T-cell (primary cell): Measurements from ENCODE around the gene DEPP1. TPM values are rescaled to one million over a fixed set of nuclear protein-coding genes. Genes with fewer than 3 reads are reported as not detected.

Source experiments
- ATAC-seq, 4 experiments: fragments of 200-7000 bp in 3 of 4; fragments of 150-1000 bp in 1 of 4; cut with Tn5 transposase; replicated peaks in 1 of 4; 1 replicate in 3 of 4; 2 replicates in 1 of 4; pipeline ENCODE4 v1.10.0; 2021; ENCODE audit warnings: moderate library complexity in 3 of 4, mild to moderate bottlenecking in 2 of 4, moderate number of reproducible peaks in 1 of 4
- CTCF ChIA-PET, 2 donors: fragments of 300-600 bp; sonication (Branson Sonifier 250); formaldehyde crosslinking; loops; one replicate each; lab custom pipeline; 2022; ENCODE audit warnings: antibody characterized with exemption in 2 of 2; lab: Charles Lee
- POLR2A ChIA-PET, 2 donors: fragments of 300-600 bp; sonication (Branson Sonifier 250); formaldehyde crosslinking; loops; one replicate each; lab custom pipeline; 2022; ENCODE audit warnings: antibody characterized with exemption in 2 of 2; lab: Charles Lee
- DNase-seq, 35 experiments: peaks; one replicate each; pipeline versions ENCODE4 v3.0.0 to v3.0.0-alpha.2; 2013 to 2023
- H3K27ac ChIP-seq: one replicate; pipeline ENCODE4 v1.5.1; 2013; ENCODE audit warnings: low read length
- H3K27me3 ChIP-seq, 2 experiments: replicated peaks in 1 of 2; 1 replicate in 1 of 2; 2 replicates in 1 of 2; pipeline versions ENCODE4 v1.6.1 to v1.7.0; 2013; ENCODE audit warnings: low read length in 1 of 2, mixed read lengths in 1 of 2; ENCODE audit not compliant: control insufficient read depth in 2 of 2, insufficient read depth in 2 of 2; ENCODE audit errors: extremely low read depth in 1 of 2
- H3K36me3 ChIP-seq, 2 donors: 1 replicate in 1 of 2; 2 replicates in 1 of 2; pipeline versions ENCODE4 v1.6.1 to v1.7.0; 2013; ENCODE audit warnings: low read length in 1 of 2; ENCODE audit not compliant: control insufficient read depth in 2 of 2, insufficient read depth in 1 of 2; ENCODE audit errors: extremely low read depth in 1 of 2
- H3K4me1 ChIP-seq, 2 experiments: 1 replicate in 1 of 2; 2 replicates in 1 of 2; pipeline versions ENCODE4 v1.6.1 to v1.7.0; 2013; ENCODE audit warnings: low read length in 2 of 2, mixed read lengths in 1 of 2; ENCODE audit not compliant: insufficient read depth in 2 of 2, control insufficient read depth in 1 of 2; ENCODE audit errors: extremely low read depth in 1 of 2
- H3K4me3 ChIP-seq, 2 donors: 1 replicate in 1 of 2; 2 replicates in 1 of 2; pipeline versions ENCODE4 v1.5.1 to v1.7.0; 2013; ENCODE audit warnings: mild to moderate bottlenecking in 2 of 2, low read length in 1 of 2, moderate library complexity in 1 of 2; ENCODE audit not compliant: control insufficient read depth in 1 of 2; ENCODE audit errors: extremely low read depth in 1 of 2
- H3K9me3 ChIP-seq: 2 replicates; pipeline ENCODE4 v1.7.0; 2013
- H3K27ac Mint-ChIP-seq, 2 donors: one replicate each; pipeline ENCODE4 v1.8.0; 2020 to 2021; ENCODE audit warnings: mild to moderate bottlenecking in 2 of 2, mixed read lengths in 2 of 2
- H3K27me3 Mint-ChIP-seq, 2 donors: one replicate each; pipeline ENCODE4 v1.8.0; 2021 to 2022; ENCODE audit warnings: mixed read lengths in 2 of 2
- H3K36me3 Mint-ChIP-seq: one replicate; pipeline ENCODE4 v1.8.0; 2021; ENCODE audit warnings: mixed read lengths
- H3K4me1 Mint-ChIP-seq, 3 donors: one replicate each; pipeline ENCODE4 v1.8.0; 2020 to 2022; ENCODE audit warnings: mixed read lengths in 3 of 3, mild to moderate bottlenecking in 1 of 3
- H3K4me3 Mint-ChIP-seq, 3 donors: one replicate each; pipeline ENCODE4 v1.8.0; 2020 to 2022; ENCODE audit warnings: mild to moderate bottlenecking in 3 of 3, mixed read lengths in 3 of 3, moderate library complexity in 3 of 3
- H3K9me3 Mint-ChIP-seq, 3 donors: one replicate each; pipeline ENCODE4 v1.8.0; 2020 to 2022; ENCODE audit warnings: mixed read lengths in 3 of 3
- WGBS: methylation state at CpG from one replicate; pipeline ENCODE4 v1.1.5; 2013; ENCODE audit warnings: missing lambda C conversion rate; ENCODE audit not compliant: insufficient coverage; 5-methylcytosine and 5-hydroxymethylcytosine counted together
- total RNA-seq, 35 experiments: library from RNA in 6 of 35; stranded (reverse) in 6 of 35; fragments of 120-200 nt in 1 of 35; gene quantifications; one replicate each; pipeline versions ENCODE4 v1.2.1 to v1.2.4 and lab custom pipeline; 2013 to 2026

Gene DEPP1
- total RNA-seq, 5 donors from 2014 or later (not counting 1 experiment from before 2014, with no cell fraction given), result 0.30 to 0.66 (median 0.35) TPM; not detected in 2

DNA sequence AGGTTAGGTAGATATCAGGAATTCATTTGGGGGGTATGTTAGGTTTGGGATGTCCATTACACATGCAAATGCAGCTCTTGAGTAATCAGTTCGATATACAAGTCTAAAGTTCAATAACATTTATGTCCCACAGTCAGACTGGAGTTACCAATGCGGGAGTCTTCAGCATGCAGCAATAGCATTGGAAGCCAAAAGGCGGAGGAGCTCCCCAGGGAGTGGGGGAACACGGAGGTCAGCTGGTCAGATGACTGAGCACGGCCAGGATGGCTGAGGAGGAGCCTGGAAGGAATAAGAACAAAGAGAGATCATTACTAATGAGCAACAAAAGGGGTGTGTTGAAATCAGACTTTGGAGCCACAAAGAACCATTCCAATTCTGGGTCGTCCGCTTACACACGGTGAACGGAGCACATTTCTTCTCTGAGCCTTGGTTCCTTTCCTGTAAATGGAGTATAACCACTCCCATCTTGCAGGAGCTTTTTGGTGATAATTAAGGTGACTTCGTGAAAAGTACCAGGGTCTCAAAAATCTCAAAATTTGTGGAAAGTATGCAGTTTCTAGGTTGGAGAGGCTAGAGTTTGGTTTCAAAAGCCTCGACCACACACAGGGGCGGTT, 21.6 kb upstream of the DEPP1 start:
- ChIA-PET CTCF (interaction anchor here in 1 of 2 donors (1.5 kb wide), 1 partner anchor 27 kb away, joined by 3 read pairs; no protein-coding TSS in a partner anchor), POLR2A (interaction anchor here in 1 of 2 donors (0.6 kb wide), 1 partner anchor 672 kb away, joined by 3 read pairs; no protein-coding TSS in a partner anchor)
- H3K4me1 Mint-ChIP-seq, result peaks cover 38 to 50% (median 42%) of the 10 kb centered on the region in 3 donors
- WGBS, result 69% methylated on average over 10 of the region's 12 CpGs
- Histone ChIP-seq H3K4me1 (peaks cover 21 to 26% of the 10 kb centered on the region in 2 experiments), H3K27ac (peak overlapping the region; percentile 38), H3K9me3 (peaks cover 3% of the 10 kb centered on the region), H3K36me3 (peaks cover 5 to 8% of the 10 kb centered on the region in 2 donors), H3K27me3 (no peaks in the 10 kb centered on the region), H3K4me3 (peak overlapping the region; percentile 60 to 77)
- H3K36me3 Mint-ChIP-seq, result peaks cover 28% of the 10 kb centered on the region
- H3K27me3 Mint-ChIP-seq, result no peaks in the 10 kb centered on the region
- peak overlapping the region; percentile 83 to 93 for H3K27ac Mint-ChIP-seq
- ATAC-seq, result peak in 2 of 4 experiments; percentile 2
- DNase-seq, result no peak
- H3K4me3 Mint-ChIP-seq, result peak overlapping the region; percentile 74 to 86 (median 83)
- H3K9me3 Mint-ChIP-seq, result peaks cover 0 to 23% (median 3%) of the 10 kb centered on the region in 3 donors

GRCh38 chr10:44998146-44998631, 19.6 kb upstream of the DEPP1 start:
- no peak overlapping the region for H3K27ac ChIP-seq
- no peak for ATAC-seq
- WGBS, result 80% methylated on average over 2 of the region's 6 CpGs
- CTCF ChIA-PET, result no interaction called here
- POLR2A ChIA-PET, result no interaction called here
- peaks cover 0 to 1% of the 10 kb centered on the region in 2 donors for H3K36me3 ChIP-seq
- Mint-ChIP-seq H3K9me3 (peaks cover 0 to 9% (median 0%) of the 10 kb centered on the region in 3 donors), H3K27me3 (no peaks in the 10 kb centered on the region), H3K27ac (no peak overlapping the region), H3K4me3 (no peak overlapping the region), H3K4me1 (peaks cover 42 to 50% (median 45%) of the 10 kb centered on the region in 3 donors), H3K36me3 (peaks cover 7% of the 10 kb centered on the region)
- no peaks in the 10 kb centered on the region for H3K27me3 ChIP-seq
- no peak overlapping the region for H3K4me3 ChIP-seq
- peaks cover 22 to 36% of the 10 kb centered on the region in 2 experiments for H3K4me1 ChIP-seq
- no peaks in the 10 kb centered on the region for H3K9me3 ChIP-seq
- DNase-seq, result no peak

DNA sequence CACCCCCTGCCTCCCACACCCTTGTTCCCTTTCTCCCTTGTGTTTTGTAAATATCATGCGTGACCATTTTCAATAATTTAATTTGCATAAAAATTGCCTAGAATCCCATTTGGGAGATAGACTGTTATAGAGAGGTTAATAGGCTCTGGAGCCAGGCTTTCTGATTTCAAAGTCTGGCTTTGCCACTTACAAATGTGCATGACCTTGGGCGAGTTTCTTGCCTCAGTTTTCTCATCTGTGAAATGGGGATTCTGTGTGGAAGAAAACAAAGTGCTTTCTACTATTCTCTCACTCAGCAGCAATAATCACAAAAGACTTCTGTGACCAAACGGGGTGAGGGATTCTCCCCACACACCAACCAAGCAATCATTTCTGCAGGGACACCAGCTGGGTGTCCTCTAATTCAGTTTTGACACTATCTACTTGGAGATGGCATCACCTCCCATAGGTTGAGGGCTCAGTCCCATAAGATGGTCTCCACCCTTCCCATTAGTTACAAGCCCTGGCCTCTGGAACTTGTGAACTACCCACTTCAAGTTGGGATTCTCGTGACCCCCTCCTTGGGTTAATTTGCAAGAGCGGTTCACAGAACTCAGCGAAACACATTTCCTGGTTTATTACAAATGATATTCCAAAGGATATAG, 18.6 kb upstream of the DEPP1 start:
- Histone ChIP-seq H3K27me3 (no peaks in the 10 kb centered on the region), H3K9me3 (no peaks in the 10 kb centered on the region), H3K4me1 (peaks cover 22 to 36% of the 10 kb centered on the region in 2 experiments), H3K36me3 (no peaks in the 10 kb centered on the region), H3K4me3 (no peak overlapping the region), H3K27ac (no peak overlapping the region)
- DNase-seq, result no peak
- Mint-ChIP-seq H3K9me3 (peaks cover 0 to under 1% (median 0%) of the 10 kb centered on the region in 3 donors), H3K4me1 (peaks cover 35 to 42% (median 41%) of the 10 kb centered on the region in 3 donors), H3K27ac (no peak overlapping the region), H3K4me3 (no peak overlapping the region), H3K36me3 (no peaks in the 10 kb centered on the region), H3K27me3 (no peaks in the 10 kb centered on the region)
- ChIA-PET CTCF (interaction anchor here in 1 of 2 donors (0.6 kb wide), 1 partner anchor 572 kb away, joined by 6 read pairs; no protein-coding TSS in a partner anchor), POLR2A (no interaction called here)
- WGBS, result no CpG with 5 or more reads among the region's 6 CpGs
- ATAC-seq, result no peak

DNA sequence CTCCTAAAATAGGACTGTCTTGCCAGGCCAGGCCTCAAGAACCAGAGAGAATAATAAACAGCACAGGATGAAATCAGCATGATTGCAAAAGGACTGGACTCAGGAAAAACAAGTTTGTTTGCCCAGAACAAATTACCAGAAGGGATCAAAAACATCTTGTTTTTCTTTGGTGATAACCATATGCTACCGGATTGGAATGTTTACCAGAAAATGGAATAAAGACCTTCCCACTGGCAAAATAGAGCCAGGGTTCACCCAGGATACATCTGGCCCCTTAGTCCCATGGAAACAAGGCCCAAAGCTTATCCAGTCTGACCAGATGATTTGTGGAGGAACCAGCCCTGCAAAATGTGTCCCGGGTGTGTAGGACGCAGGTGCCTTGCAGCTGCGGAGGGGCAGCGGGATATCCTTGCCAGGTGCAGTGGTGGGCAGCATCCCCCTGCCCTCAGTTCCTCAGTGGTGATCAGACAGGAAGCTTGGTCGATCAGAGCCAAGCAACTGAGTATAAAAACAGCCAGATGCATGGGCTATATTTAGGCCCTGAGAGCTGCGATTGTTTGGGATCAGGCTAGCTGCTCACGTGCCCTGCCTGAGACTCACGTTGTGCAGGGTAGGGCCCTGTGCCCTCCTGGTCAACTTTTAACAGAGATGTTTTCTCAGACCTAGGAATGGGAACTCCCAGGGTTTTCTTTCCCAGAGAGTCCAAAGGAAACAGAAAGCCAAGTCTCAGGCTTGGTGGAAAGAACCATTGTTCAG, 17.5 kb upstream of the DEPP1 start:
- ChIA-PET CTCF (interaction anchor here (0.6 to 1.4 kb wide), 3 partner anchors 19 to 37 kb away, joined by 3 read pairs; no protein-coding TSS in a partner anchor), POLR2A (no interaction called here)
- Histone ChIP-seq H3K36me3 (no peaks in the 10 kb centered on the region), H3K4me1 (peaks cover 13 to 32% of the 10 kb centered on the region in 2 experiments), H3K9me3 (no peaks in the 10 kb centered on the region), H3K4me3 (no peak overlapping the region), H3K27me3 (no peaks in the 10 kb centered on the region), H3K27ac (peak overlapping the region; percentile 22)
- ATAC-seq, result no peak
- DNase-seq, result no peak
- peaks cover 27 to 34% (median 32%) of the 10 kb centered on the region in 3 donors for H3K4me1 Mint-ChIP-seq
- H3K27me3 Mint-ChIP-seq, result no peaks in the 10 kb centered on the region
- 62% methylated on average over 8 of the region's 9 CpGs for WGBS
- H3K9me3 Mint-ChIP-seq, result no peaks in the 10 kb centered on the region
- peak overlapping the region; percentile 46 to 67 for H3K27ac Mint-ChIP-seq
- no peaks in the 10 kb centered on the region for H3K36me3 Mint-ChIP-seq
- no peak overlapping the region for H3K4me3 Mint-ChIP-seq

GRCh38 chr10:44995581-44995913, 16.9 kb upstream of the DEPP1 start:
- POLR2A ChIA-PET, result no interaction called here
- 14% methylated on average over 2 of the region's 4 CpGs for WGBS
- Histone ChIP-seq H3K4me1 (peaks cover 13 to 30% of the 10 kb centered on the region in 2 experiments), H3K4me3 (no peak overlapping the region), H3K27me3 (peaks cover 0 to 2% of the 10 kb centered on the region in 2 experiments), H3K27ac (peak overlapping the region; percentile 22), H3K36me3 (no peaks in the 10 kb centered on the region), H3K9me3 (no peaks in the 10 kb centered on the region)
- Mint-ChIP-seq H3K4me1 (peaks cover 26 to 32% (median 30%) of the 10 kb centered on the region in 3 donors), H3K4me3 (no peak overlapping the region), H3K27me3 (no peaks in the 10 kb centered on the region), H3K36me3 (no peaks in the 10 kb centered on the region), H3K9me3 (no peaks in the 10 kb centered on the region), H3K27ac (peak overlapping the region; percentile 46 to 67)
- ATAC-seq, result peak in 2 of 4 experiments; percentile 47 to 78
- peak in 1 of 35 experiments; percentile 34 for DNase-seq
- CTCF ChIA-PET, result interaction anchor here (0.7 to 1.4 kb wide), 3 partner anchors 12 to 36 kb away, joined by 3 read pairs; no protein-coding TSS in a partner anchor
